Measurements from ENCODE around the gene ADCY9.

The ADCY9 gene

DNA sequence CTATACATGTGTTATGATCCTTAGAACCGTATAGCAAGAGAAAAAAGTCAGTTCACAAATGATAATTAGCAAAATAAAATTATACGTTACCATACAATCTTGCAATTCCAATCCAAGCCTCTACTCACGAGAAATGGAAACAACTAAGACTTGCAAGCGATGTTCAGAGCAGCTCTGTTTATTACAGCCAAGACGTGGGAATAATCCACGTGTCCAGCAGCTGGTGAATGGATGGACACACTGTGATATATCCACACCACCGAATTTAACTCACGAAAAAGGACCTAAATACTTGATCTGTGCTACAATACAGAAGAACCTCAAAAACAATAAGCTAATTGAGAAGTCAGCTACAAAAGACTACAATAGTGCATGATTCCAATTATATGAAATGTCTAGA, 88.1 kb downstream of the ADCY9 start:
- DNase-seq: no peak

DNA sequence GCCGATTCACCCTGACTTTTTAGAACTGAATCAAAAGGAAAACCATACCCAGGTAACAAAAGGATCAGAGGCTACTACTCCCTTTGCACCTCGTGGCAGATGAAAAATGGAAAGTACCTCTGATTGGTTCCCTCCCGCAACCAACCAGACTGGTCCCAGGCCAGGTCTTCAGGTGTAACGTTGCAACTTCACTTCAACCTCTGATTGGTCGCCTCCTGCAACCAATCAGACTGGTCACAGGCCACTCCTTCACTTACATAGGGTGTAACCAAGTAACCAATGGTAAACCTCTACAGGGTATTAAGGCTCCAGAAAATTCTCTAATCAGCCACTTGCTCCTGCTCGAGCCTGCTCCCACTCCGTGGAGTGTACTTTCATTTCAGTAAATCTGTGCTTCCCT, 89.4 kb downstream of the ADCY9 start:
- DNase-seq: no peak

DNA sequence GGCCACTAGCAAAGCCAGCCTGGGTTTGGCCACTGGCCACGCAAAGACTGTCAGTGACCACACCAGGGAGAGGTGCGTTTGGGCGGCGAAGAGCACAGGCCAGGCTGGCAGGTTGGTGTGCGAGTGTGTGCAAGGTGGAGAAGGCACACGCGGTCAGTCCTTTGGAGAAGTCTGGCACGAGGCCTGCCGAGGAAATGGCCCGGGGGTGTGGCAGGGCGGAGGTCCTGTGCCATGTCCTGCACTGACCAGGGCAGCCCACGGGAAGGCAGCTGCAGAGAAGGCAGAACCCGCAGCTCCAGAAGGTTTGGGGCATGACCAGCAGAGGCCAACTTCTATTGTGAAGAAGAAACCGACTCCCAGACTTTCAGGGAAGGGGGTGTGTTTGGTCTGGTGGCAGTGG, 90.8 kb downstream of the ADCY9 start:
- DNase-seq: no peak

DNA sequence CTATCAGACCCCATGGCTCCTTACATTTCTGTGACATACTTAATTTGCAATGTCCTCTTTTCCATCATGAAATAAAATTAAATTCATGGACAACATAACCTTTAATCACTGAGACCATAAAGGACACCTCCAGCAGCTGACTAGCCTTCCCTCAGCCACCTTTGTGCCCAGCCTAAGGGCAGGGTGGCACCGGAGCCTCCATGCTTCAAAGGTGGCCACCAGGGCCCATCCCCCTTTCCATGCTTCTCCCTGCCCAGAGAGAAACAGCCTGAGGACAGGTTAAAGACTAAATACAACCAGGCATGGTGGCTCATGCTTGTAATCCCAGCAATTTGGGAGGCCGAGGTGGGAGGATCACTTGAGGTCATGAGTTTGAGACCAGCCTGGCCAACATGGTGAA, 94.3 kb downstream of the ADCY9 start:
- no peak for DNase-seq

DNA sequence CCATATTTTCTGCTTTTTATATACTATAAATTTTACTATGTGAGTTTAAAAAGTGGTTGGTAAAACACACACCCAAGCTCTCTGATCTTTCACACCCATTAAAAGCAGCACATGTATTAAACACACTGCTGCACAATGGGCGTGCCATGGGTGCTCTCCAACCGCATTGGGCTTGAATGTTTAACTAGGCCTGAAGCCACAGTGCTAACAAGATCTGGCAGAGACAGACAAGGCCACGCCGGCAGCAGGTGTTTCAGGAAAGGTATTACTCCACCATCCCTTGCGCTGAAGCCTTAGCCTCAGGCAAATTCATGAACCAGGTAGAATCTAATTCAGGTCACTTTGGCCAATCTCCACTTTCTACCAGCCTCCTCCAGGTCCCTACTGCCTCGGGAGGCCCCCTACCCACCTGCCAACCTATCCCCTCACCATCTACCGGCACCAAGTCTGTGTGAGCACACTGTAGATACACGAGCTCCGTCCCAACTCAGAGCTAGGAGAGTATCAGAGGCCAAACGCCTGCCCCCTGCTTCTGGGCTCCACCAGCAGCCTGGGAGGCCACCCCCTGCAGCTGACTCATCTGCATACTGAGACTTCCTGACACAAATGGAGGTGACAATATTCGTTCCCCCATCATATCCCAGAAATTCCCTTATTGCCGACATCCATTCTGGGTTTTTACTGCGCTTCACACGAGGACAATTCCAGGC, 95.0 kb downstream of the ADCY9 start:
- no peak for DNase-seq

DNA sequence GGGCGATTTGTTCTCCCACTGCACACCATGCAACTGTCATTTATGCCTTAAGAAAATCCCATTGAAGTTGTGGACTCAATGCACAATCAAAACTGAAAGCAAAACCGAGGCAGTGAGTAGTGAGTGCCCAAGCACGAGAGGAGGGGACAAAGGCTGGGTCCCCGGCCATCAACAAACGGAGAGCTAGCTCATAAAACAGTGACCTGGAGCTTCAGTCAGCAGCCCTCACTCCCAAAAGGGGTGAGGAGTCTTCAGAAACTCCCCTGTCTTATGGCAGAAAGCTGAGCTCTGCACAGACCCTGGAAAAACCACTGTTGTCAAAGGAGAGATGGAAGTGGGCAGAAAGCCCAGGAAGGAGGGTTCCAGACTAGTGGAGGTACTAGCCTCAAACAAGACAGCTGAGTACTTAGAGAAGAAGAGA, 96.9 kb downstream of the ADCY9 start:
- peak; percentile 38 for DNase-seq

DNA sequence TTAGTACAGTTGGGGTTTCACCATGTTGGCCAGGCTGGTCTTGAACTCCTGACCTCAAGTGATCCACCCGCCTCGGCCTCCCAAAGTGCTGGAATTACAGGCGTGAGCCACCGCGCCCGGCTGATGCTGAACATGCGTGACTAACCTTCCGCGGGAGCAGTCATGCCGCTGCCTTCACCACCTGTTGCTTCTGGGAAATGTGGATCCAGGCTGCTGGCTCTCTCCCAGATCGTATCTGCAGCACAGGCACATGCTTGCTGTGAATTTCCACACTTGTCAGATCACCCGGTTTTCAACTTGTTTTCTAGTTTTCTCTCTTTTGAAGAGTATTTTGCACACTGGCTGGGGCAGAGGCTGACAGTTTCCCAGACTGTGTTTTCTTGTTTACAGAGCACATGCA, 97.9 kb downstream of the ADCY9 start:
- DNase-seq: peak; percentile 24

- no peak for DNase-seq
These were observed 98.4 kb downstream of the ADCY9 start for GRCh38 chr16:4017807-4018206.

- DNase-seq: peak; percentile 19
These were observed 99.6 kb downstream of the ADCY9 start for GRCh38 chr16:4016658-4017057.

- no peak for DNase-seq
These were observed 100.3 kb downstream of the ADCY9 start for GRCh38 chr16:4016005-4016352.

DNA sequence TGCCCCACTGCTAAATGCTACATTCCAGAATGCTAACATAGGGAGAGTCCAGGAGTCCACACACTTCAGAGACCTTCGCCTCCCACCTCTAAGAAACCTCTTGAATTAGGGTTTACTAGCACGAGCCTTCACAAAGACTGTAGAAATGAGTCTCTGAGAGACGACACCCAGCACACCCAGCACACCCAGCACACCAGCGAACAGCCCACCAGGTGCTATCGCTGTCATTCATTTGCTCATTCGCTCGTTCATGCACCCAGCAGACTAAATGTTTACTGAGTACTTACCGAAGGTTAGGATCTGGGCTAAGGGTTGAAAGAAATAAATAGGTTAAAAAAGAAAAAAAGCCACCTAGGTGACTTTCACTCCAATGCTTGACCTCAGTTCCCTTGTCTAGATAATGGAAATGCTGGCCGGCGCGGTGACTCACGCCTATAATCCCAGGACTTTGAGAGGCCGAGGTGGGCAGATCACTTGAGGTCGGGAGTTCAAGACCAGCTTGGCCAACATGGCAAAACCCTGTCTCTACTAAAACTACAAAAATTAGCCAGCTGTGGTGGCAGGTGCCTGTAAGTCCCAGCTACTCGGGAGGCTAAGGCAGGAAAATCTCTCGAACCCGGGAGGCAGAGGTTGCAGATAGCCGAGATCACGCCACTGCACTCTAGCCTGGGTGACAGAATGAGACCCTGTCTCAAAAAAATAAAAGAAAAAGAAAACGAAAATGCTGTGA, 100.8 kb downstream of the ADCY9 start:
- DNase-seq: no peak

- DNase-seq: no peak
These were observed 104.2 kb downstream of the ADCY9 start for GRCh38 chr16:4011940-4012629.

GRCh38 chr16:4011225-4011939, 104.9 kb downstream of the ADCY9 start:
- DNase-seq: peak; percentile 68

DNA sequence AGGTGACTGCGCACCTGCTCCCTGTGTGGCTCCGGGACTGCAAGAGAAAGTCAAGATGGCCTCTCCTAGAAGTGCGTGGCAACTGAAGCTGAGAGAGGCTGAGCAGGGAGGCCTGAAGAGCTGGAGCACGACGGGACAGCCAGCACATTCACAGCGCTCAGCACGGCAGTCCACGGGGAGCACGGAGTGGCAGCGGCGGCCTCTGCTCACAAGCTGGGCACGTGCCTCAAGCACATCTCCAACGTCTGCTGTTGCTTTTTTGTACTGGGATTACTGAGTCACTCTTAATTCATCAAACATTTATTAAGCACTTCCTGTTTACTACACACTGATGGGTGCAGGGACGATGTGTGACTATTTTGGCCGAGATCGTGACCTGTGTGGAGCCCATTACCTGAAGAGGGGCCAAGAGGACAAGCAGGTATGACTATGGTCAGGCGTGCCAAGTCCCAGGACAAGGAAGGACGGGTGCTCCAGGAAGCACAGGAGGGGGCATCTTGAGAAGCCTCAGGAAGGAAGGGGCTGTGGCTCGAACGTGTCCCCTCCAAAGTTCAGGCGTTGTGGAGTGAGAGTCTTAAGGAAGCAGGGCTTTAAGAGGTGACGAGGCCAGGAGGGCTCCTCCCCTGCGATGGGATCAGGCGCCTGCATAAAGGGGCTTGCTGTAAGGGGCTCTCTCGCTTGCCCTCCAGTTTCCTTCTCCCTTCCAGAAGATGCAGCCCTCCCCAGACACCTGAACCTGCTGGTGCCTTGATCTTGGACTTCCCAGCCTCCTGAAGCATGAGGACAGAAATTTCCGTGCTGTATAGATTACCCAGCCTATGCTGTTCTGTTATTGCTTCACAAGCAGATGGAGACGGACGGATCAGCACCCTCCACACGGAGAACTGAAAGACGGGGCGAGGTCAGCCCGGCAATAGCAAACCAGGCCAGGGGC, 105.8 kb downstream of the ADCY9 start:
- no peak for DNase-seq

DNA sequence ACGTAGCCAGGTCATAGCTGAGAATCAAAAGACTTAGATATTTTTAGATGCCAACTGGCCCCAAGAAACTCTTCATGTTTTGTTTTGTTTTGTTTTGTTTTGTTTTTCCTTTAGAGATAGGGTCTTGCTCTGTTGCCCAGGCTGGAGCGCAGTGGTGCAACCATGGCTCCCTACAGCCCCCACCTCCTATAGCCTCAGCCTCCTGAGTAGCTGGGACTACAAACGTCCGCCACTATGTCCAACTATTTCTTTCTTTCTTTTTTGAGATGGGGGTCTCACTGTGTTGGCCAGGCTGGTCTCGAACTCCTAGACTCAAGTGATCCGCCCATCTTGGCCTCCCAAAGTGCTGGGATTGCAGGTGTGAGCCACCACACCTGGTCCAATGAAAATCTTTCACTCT, 107.1 kb downstream of the ADCY9 start:
- DNase-seq: no peak

- DNase-seq: no peak
These were observed 108.1 kb downstream of the ADCY9 start for GRCh38 chr16:4008116-4008515.

DNA sequence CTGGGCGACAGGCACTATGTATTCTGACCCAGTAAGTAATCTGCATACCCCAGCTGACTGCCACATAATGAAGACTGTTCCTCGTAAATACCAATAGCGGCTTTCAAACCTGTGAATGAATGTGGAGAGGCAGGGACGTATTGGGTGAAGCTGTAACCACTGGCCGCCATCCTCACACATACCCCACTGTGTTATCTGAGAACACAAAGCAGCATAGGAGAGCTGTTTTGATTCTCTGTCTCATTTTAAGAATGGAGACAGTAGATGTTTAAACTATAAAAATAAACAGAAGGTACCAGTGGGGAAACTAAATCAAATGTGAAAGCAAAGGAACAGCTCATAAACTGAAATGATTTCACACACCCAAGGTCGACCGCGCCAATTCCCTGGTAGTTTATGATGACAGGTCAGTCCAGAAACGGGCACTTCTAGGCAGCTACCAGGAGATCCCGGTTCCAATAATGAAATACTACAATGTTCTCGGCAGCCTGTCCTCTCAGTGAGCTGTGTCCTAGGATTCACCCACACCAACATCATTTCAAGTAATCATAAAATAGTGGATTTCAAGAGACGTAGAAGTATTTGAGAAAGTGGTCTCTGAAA, 109.7 kb downstream of the ADCY9 start:
- no peak for DNase-seq

- no peak for DNase-seq
These were observed 110.5 kb downstream of the ADCY9 start for GRCh38 chr16:4005731-4006130.

DNA sequence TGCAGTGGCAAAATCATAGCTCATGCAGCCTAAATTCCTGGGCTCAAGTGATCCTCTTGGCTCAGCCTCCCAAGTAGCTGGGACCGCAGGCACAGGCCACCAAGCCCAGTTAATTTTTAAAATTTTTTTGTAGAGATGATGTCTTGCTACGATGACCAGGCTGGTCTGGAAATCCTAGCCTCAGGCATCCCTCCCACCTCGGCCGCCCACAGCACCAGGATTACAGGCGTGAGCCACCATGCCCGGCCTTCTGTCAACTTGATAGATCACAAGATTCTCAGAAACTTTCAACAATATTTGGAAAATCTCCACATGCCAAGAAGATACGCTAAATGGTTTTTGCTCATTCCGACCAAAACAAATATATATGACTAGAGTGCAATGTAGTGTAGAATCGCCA, 111.0 kb downstream of the ADCY9 start:
- DNase-seq: no peak

- no peak for DNase-seq
These were observed 112.0 kb downstream of the ADCY9 start for GRCh38 chr16:4004206-4004605.

GRCh38 chr16:4003576-4003975, 112.7 kb downstream of the ADCY9 start:
- DNase-seq: no peak

GRCh38 chr16:4003166-4003565, 113.1 kb downstream of the ADCY9 start:
- DNase-seq: no peak

All from fibroblast of skin of scalp (primary cell).